ENCODE data around the gene NUP37. TPM values are rescaled to one million over a fixed set of nuclear protein-coding genes. Genes with fewer than 3 reads are reported as not detected.
"Not testable (repeated sequence)": the region's sequence is repeated elsewhere in the genome, so short reads cannot be mapped to it uniquely, and the experiment has no call there.

The NUP37 gene
- total and polyA plus RNA-seq, 8 donors = 4.9 to 11.9 (median 7.7) TPM

DNA sequence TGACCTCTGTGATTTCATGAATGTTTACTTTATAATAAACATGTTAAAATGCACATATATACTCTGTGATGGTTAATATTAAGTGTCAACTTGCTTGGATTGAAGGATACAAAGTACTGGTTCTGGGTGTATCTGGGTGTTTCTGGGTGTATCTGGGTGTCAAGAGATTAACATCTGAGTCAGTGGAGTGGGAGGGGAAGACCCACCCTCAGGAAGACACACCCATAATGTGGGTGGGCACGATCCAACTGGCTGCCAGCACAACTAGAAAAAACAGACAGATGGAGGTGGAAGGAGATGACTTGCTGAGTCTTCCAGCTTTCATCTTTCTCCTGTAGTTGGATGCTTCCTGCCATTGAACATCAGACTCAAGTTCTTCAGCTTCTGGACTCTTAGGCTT lies 11.9 kb downstream of the NUP37 start:
- DNase-seq = no peak
- intact Hi-C loops (cut with DNase I) = no loop called here
- 85 to 87% methylated on average over 1 of the region's 1 CpG for WGBS, 2 donors
- no peak for ATAC-seq
- FAIRE-seq = no peak
- TF ChIP-seq, protein P1, sequence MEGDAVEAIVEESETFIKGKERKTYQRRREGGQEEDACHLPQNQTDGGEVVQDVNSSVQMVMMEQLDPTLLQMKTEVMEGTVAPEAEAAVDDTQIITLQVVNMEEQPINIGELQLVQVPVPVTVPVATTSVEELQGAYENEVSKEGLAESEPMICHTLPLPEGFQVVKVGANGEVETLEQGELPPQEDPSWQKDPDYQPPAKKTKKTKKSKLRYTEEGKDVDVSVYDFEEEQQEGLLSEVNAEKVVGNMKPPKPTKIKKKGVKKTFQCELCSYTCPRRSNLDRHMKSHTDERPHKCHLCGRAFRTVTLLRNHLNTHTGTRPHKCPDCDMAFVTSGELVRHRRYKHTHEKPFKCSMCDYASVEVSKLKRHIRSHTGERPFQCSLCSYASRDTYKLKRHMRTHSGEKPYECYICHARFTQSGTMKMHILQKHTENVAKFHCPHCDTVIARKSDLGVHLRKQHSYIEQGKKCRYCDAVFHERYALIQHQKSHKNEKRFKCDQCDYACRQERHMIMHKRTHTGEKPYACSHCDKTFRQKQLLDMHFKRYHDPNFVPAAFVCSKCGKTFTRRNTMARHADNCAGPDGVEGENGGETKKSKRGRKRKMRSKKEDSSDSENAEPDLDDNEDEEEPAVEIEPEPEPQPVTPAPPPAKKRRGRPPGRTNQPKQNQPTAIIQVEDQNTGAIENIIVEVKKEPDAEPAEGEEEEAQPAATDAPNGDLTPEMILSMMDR (IDR thresholded peaks at IDR 0.05) = no peak
- H3K9me3 ChIP-seq = no peaks in the 10 kb centered on the region
- peaks cover 0 to 14% (median 4%) of the 10 kb centered on the region in 3 donors for H3K36me3 ChIP-seq
- H3K4me1 ChIP-seq = no peaks in the 10 kb centered on the region
- H3K27ac ChIP-seq = no peak overlapping the region
- no peaks in the 10 kb centered on the region for H3K27me3 ChIP-seq
- H3K4me3 ChIP-seq = no peak overlapping the region

DNA sequence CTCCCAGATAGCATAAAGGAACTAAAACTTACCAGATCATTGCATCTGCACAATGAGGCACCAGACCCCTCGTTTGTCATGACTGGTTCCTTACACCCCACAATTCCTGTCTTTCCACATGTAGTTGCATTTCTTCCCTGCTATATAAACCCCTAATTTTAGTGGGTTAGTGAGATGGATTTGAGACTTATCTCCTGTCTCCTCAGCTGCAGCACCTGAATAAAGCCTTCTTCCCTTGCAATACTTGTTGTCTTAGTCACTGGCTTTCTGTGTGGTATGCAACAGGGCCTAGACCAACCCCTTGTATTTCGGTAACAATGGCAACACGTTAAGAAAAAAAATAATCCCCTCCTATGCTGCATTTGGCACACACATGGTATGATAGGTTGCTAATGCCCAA lies 13.0 kb downstream of the NUP37 start:
- FAIRE-seq (no peak), ATAC-seq (no peak), DNase-seq (no peak)
- Histone ChIP-seq H3K9me3 (no peaks in the 10 kb centered on the region), H3K27ac (no peak overlapping the region), H3K27me3 (no peaks in the 10 kb centered on the region), H3K36me3 (peaks cover 0 to 14% (median 4%) of the 10 kb centered on the region in 3 donors), H3K4me1 (no peaks in the 10 kb centered on the region), H3K4me3 (no peak overlapping the region)
- WGBS, 2 donors = 94 to 96% methylated on average over 3 of the region's 3 CpGs
- intact Hi-C loops (cut with DNase I) = no loop called here
- TF ChIP-seq, protein P1 (IDR thresholded peaks at IDR 0.05) = no peak

DNA sequence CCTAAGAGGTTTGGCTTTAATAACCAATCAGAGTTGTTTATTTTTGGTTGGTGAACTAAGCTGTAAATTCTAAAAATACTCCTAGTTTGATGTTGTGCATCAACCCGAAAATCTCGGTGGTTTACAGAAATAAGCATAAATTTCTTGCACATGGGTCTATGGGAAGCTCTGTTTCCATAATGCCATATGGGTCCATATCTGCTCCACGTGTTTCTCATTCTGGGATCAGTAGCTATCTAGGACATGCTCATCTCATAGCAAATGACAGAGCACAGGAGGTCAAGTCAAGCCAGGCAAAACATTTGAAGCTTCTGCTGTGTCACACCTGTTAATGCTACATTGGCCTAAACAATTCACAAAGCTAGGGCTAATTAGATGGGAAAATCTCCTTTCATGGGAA lies 23.1 kb downstream of the NUP37 start:
- WGBS, 2 donors = 83 to 84% methylated on average over 3 of the region's 3 CpGs
- TF ChIP-seq, protein P1 (IDR thresholded peaks at IDR 0.05) = no peak
- intact Hi-C loops (cut with DNase I) = no loop called here
- no peaks in the 10 kb centered on the region for H3K9me3 ChIP-seq
- no peak overlapping the region for H3K27ac ChIP-seq
- H3K36me3 ChIP-seq = no peaks in the 10 kb centered on the region
- FAIRE-seq (no peak), DNase-seq (no peak), ATAC-seq (peak in 1 of 4 donors; percentile 38)
- no peak overlapping the region for H3K4me3 ChIP-seq
- no peaks in the 10 kb centered on the region for H3K27me3 ChIP-seq
- H3K4me1 ChIP-seq = no peaks in the 10 kb centered on the region

GRCh38 chr12:102095677-102096263 lies 24.1 kb downstream of the NUP37 start:
- Histone ChIP-seq H3K27ac (no peak overlapping the region), H3K9me3 (no peaks in the 10 kb centered on the region), H3K4me1 (no peaks in the 10 kb centered on the region), H3K36me3 (no peaks in the 10 kb centered on the region), H3K27me3 (no peaks in the 10 kb centered on the region), H3K4me3 (no peak overlapping the region)
- 89 to 93% methylated on average over 2 of the region's 2 CpGs for WGBS, 2 donors
- DNase-seq (no peak), FAIRE-seq (no peak), ATAC-seq (peak in 3 of 4 donors; percentile 51 to 69 (median 53))
- TF ChIP-seq, protein P1 (IDR thresholded peaks at IDR 0.05) = no peak
- intact Hi-C loops (cut with DNase I) = no loop called here

GRCh38 chr12:102093319-102093718 lies 26.6 kb downstream of the NUP37 start:
- no peaks in the 10 kb centered on the region for H3K27me3 ChIP-seq
- ATAC-seq (no peak), DNase-seq (no peak), FAIRE-seq (peak; percentile 54)
- H3K27ac ChIP-seq = no peak overlapping the region
- no peaks in the 10 kb centered on the region for H3K4me1 ChIP-seq
- TF ChIP-seq, protein P1 (IDR thresholded peaks at IDR 0.05) = no peak
- intact Hi-C loops (cut with DNase I) = no loop called here
- no peaks in the 10 kb centered on the region for H3K36me3 ChIP-seq
- no peak overlapping the region for H3K4me3 ChIP-seq
- H3K9me3 ChIP-seq = no peaks in the 10 kb centered on the region

GRCh38 chr12:102089228-102089835 lies 30.6 kb downstream of the NUP37 start:
- ATAC-seq; FAIRE-seq; H3K36me3 ChIP-seq; H3K9me3 ChIP-seq; H3K4me3 ChIP-seq; H3K27ac ChIP-seq; H3K4me1 ChIP-seq; intact Hi-C loops (cut with DNase I); H3K27me3 ChIP-seq: not testable (repeated sequence)
- DNase-seq = peak in 1 of 6 donors; percentile 31
- 98 to 99% methylated on average over 38 of the region's 38 CpGs for WGBS, 2 donors
